Measurements from ENCODE around the gene ABAT. TPM values are rescaled to one million over a fixed set of nuclear protein-coding genes. Genes with fewer than 3 reads are reported as not detected.

The ABAT gene
- total RNA-seq, 1 experiment from 2014 or later, result 7.3 TPM

- no peak overlapping the region for H3K23ac ChIP-seq (ENCODE audit: insufficient read length, low read depth, low read length)
- Mint-ChIP-seq H3K4me3 (no peak overlapping the region), H3K27me3 (ENCODE audit: low read depth) (no peaks in the 10 kb centered on the region), H3K36me3 (ENCODE audit: insufficient read depth in 1 of 3, low read depth in 3 of 3) (peaks cover 0 to 8% (median 2%) of the 10 kb centered on the region in 3 experiments; a peak in 4 of 7 replicates), H3K27ac (no peak overlapping the region), H3K4me1 (peaks cover 15 to 18% of the 10 kb centered on the region in 2 experiments), H3K9me3 (peaks cover 4 to 7% of the 10 kb centered on the region in 2 experiments)
- no peak overlapping the region for H4K91ac ChIP-seq (ENCODE audit: insufficient read length, low read depth, low read length)
- TF ChIP-seq CTCF (conservative IDR thresholded peaks at IDR 0.05), result no peak
- H2AK5ac ChIP-seq (ENCODE audit: insufficient read length, low read length), result no peak overlapping the region
- no peak overlapping the region for H4K5ac ChIP-seq (ENCODE audit: insufficient read length, low read depth, low read length)
- no peak overlapping the region for H3K27ac ChIP-seq (ENCODE audit: insufficient read length, low read depth, low read length)
- no peak overlapping the region for H3T11ph ChIP-seq (ENCODE audit: low read length)
- DNase-seq, result no peak
- H2BK12ac ChIP-seq (ENCODE audit: insufficient read length, low read depth, low read length), result no peak overlapping the region
- H3K14ac ChIP-seq (ENCODE audit: insufficient read depth, low read length), result no peak overlapping the region
- no peak overlapping the region for H2BK120ac ChIP-seq (ENCODE audit: low read depth, low read length, poor library complexity, severe bottlenecking)
- H2AFZ ChIP-seq (ENCODE audit: low read length), result no peak overlapping the region
- H3K23me2 ChIP-seq (ENCODE audit: insufficient read length, low read depth, low read length, poor library complexity, severe bottlenecking), result no peaks in the 10 kb centered on the region
- H3K4me2 ChIP-seq (ENCODE audit: insufficient read depth, insufficient read length, low read length), result no peak overlapping the region
- no peaks in the 10 kb centered on the region for H3K79me2 ChIP-seq (ENCODE audit: insufficient read depth, low read length)
- no CpG with 5 or more reads among the region's 9 CpGs for WGBS (ENCODE audit: extremely low coverage, insufficient read length, low lambda C conversion rate)
- H3K56ac ChIP-seq (ENCODE audit: insufficient read length, low read depth, low read length), result no peak overlapping the region
- H3K4me1 ChIP-seq (ENCODE audit: insufficient read depth, low read length), result no peaks in the 10 kb centered on the region; the same call in 1 of the 2 replicates
- no peak overlapping the region for H3K18ac ChIP-seq (ENCODE audit: insufficient read length, low read depth, low read length)
- no peak overlapping the region for H2BK20ac ChIP-seq (ENCODE audit: low read depth, low read length, poor library complexity, severe bottlenecking)
- H3K4ac ChIP-seq (ENCODE audit: low read depth, low read length), result no peak overlapping the region
- no peaks in the 10 kb centered on the region for H4K20me1 ChIP-seq (ENCODE audit: control insufficient read depth, insufficient read depth, insufficient read length)
- H3K27me3 ChIP-seq (ENCODE audit: insufficient read depth, low read length), result no peaks in the 10 kb centered on the region
- H2BK15ac ChIP-seq (ENCODE audit: low read depth, low read length), result no peak overlapping the region
- H4K8ac ChIP-seq (replicated peaks; ENCODE audit: insufficient read length, low read depth, low read length), result no peak overlapping the region
- no peaks in the 10 kb centered on the region for H3K79me1 ChIP-seq (ENCODE audit: insufficient read depth, low read depth, low read length, poor library complexity, severe bottlenecking)
- H3K9me3 ChIP-seq (ENCODE audit: control insufficient read depth, low read depth, low read length), result no peaks in the 10 kb centered on the region
- no peak overlapping the region for H3K9ac ChIP-seq (ENCODE audit: extremely low read depth, insufficient read length, low read length)
- no peak overlapping the region for H2BK5ac ChIP-seq (ENCODE audit: insufficient read length, low read length)
Observed at GRCh38 chr16:8682551-8683259, 8.3 kb downstream of the ABAT start.
